SK-N-SH treated with all-trans-retinoic acid at 6 μM for 48 hours (cell line): Measurements from ENCODE around the gene ABCA3.

Source experiments
- ARNTL ChIP-seq: fragments of 450-650 bp; formaldehyde crosslinking; IDR thresholded peaks from 2 replicates; pipeline ENCODE4 v1.5.0; 2020; ENCODE audit warnings: low read depth, mild to moderate bottlenecking, moderate library complexity, borderline replicate concordance
- GLIS3 ChIP-seq: fragments of 250-450 bp; sonication (Bioruptor Pico); IDR thresholded peaks from 2 replicates; pipeline ENCODE4 v1.5.0; 2020; ENCODE audit warnings: mild to moderate bottlenecking, moderate library complexity
- OSR1 ChIP-seq: fragments of 250-450 bp; sonication (Bioruptor Pico); IDR thresholded peaks from 2 replicates; pipeline ENCODE4 v1.8.0; 2022; ENCODE audit warnings: moderate library complexity, mild to moderate bottlenecking, inconsistent platforms
- POU6F1 ChIP-seq: fragments of 250-450 bp; sonication (Bioruptor Pico); IDR thresholded peaks from 2 replicates; pipeline ENCODE4 v1.8.0; 2021; ENCODE audit warnings: low read depth, mild to moderate bottlenecking, moderate library complexity, borderline replicate concordance
- SNAI2 ChIP-seq: fragments of 250-450 bp; sonication (Bioruptor Pico); IDR thresholded peaks from 2 replicates; pipeline ENCODE4 v1.5.0; 2020; ENCODE audit warnings: mild to moderate bottlenecking, moderate library complexity
- ZFP30 ChIP-seq: fragments of 450-650 bp; formaldehyde crosslinking; IDR thresholded peaks from 2 replicates; pipeline ENCODE4 v1.5.0; 2022; ENCODE audit warnings: mild to moderate bottlenecking, moderate library complexity

GRCh38 chr16:2323701-2324100 lies 16.8 kb downstream of the ABCA3 start:
- TF ChIP-seq ARNTL (CRISPR knock-in tag) (no peak), SNAI2 (no peak), OSR1 (CRISPR knock-in tag) (no peak), POU6F1 (CRISPR knock-in tag) (no peak), GLIS3 (CRISPR knock-in tag) (no peak), ZFP30 (CRISPR knock-in tag) (no peak)
